ENCODE results near the gene SLC15A2.
A peak's percentile ranks its signal among the peaks of the same experiment; 100 is the strongest.
"Not testable (repeated sequence)": the region's sequence is repeated elsewhere in the genome, so short reads cannot be mapped to it uniquely, and the experiment has no call there.

SLC15A2 gene

GRCh38 chr3:121924734-121925133 lies 30.5 kb downstream of the SLC15A2 start:
- H3K4me1 ChIP-seq (ENCODE audit: control insufficient read depth, insufficient read depth, low read length): 0 out of 2 replicates have a peak, but pooled peaks cover 3% of the 10 kb centered on the region
- H3K9ac ChIP-seq (ENCODE audit: low read depth, low read length): no peak overlapping the region
- H3K27me3 ChIP-seq (ENCODE audit: control insufficient read depth, insufficient read depth, low read length): no peaks in the 10 kb centered on the region
- no peak overlapping the region for H3K4me3 ChIP-seq (ENCODE audit: low read depth, low read length)
- H3K27ac ChIP-seq (ENCODE audit: low read depth, low read length): peak overlapping the region; percentile 53
- H3K36me3 ChIP-seq (ENCODE audit: control insufficient read depth, insufficient read depth, low read length): no peaks in the 10 kb centered on the region
- no peaks in the 10 kb centered on the region for H3K9me3 ChIP-seq (ENCODE audit: control insufficient read depth, insufficient read depth, low read length)

DNA sequence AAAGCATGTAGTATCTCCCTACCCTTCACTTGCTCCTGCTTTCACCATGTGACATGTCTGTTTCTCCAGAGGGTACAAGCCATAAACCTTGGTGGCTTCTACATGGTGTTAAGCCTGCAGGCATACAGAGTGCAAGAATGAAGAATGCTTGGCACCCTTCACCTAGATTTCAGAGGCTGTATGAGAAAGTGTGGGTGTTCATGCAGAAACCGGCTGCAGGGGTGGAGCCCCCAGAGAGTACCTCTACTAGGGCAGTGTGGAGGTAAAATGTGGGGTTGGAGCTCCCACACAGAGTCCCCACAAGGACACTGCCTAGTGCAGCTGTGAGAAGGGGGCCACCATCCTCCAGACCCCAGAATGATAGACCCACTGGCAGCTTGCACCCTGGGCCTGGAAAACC lies 32.2 kb downstream of the SLC15A2 start:
- Histone ChIP-seq H3K9ac (ENCODE audit: low read depth, low read length) (no peak overlapping the region), H3K4me3 (ENCODE audit: low read depth, low read length) (no peak overlapping the region), H3K9me3 (ENCODE audit: control insufficient read depth, insufficient read depth, low read length) (no peaks in the 10 kb centered on the region), H3K36me3 (ENCODE audit: control insufficient read depth, insufficient read depth, low read length) (no peaks in the 10 kb centered on the region), H3K4me1 (ENCODE audit: control insufficient read depth, insufficient read depth, low read length) (0 out of 2 replicates have a peak, but pooled peaks cover 3% of the 10 kb centered on the region), H3K27me3 (ENCODE audit: control insufficient read depth, insufficient read depth, low read length) (no peaks in the 10 kb centered on the region), H3K27ac (ENCODE audit: low read depth, low read length) (no peak overlapping the region)

- not testable (repeated sequence) for H3K4me3 ChIP-seq (ENCODE audit: low read depth, low read length); H3K4me1 ChIP-seq (ENCODE audit: control insufficient read depth, insufficient read depth, low read length); H3K9ac ChIP-seq (ENCODE audit: low read depth, low read length); H3K36me3 ChIP-seq (ENCODE audit: control insufficient read depth, insufficient read depth, low read length); H3K27ac ChIP-seq (ENCODE audit: low read depth, low read length); H3K27me3 ChIP-seq (ENCODE audit: control insufficient read depth, insufficient read depth, low read length); H3K9me3 ChIP-seq (ENCODE audit: control insufficient read depth, insufficient read depth, low read length)
These were observed 44.1 kb downstream of the SLC15A2 start for GRCh38 chr3:121938141-121938855.

DNA sequence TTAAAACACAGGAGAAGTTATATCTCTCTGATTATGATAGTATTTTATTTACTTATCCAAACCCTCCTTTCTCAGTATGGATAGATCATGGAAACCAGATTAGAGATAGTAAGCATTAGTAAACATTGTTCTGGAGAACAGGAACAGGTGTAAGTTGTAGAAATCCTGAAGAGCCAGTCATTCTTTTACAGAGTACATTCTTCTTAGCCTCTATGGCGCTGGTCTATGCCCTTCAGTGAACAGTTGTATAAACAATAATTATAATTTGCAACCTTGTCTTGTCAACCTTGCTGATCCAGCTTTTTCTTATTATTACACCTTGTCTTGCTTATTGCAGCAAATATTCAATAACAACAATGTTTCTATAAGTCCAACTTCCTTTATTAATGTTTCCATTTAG lies 47.4 kb downstream of the SLC15A2 start:
- Histone ChIP-seq H3K4me3 (ENCODE audit: low read depth, low read length) (no peak overlapping the region), H3K4me1 (ENCODE audit: control insufficient read depth, insufficient read depth, low read length) (peaks cover 8% of the 10 kb centered on the region), H3K36me3 (ENCODE audit: control insufficient read depth, insufficient read depth, low read length) (no peaks in the 10 kb centered on the region), H3K27ac (ENCODE audit: low read depth, low read length) (no peak overlapping the region), H3K9ac (ENCODE audit: low read depth, low read length) (no peak overlapping the region), H3K27me3 (ENCODE audit: control insufficient read depth, insufficient read depth, low read length) (no peaks in the 10 kb centered on the region), H3K9me3 (ENCODE audit: control insufficient read depth, insufficient read depth, low read length) (no peaks in the 10 kb centered on the region)

- no peaks in the 10 kb centered on the region for H3K36me3 ChIP-seq (ENCODE audit: control insufficient read depth, insufficient read depth, low read length)
- peaks cover 8% of the 10 kb centered on the region for H3K4me1 ChIP-seq (ENCODE audit: control insufficient read depth, insufficient read depth, low read length)
- H3K27ac ChIP-seq (ENCODE audit: low read depth, low read length): no peak overlapping the region
- no peaks in the 10 kb centered on the region for H3K27me3 ChIP-seq (ENCODE audit: control insufficient read depth, insufficient read depth, low read length)
- no peak overlapping the region for H3K4me3 ChIP-seq (ENCODE audit: low read depth, low read length)
- no peaks in the 10 kb centered on the region for H3K9me3 ChIP-seq (ENCODE audit: control insufficient read depth, insufficient read depth, low read length)
- no peak overlapping the region for H3K9ac ChIP-seq (ENCODE audit: low read depth, low read length)
These were observed 48.0 kb downstream of the SLC15A2 start for GRCh38 chr3:121942116-121942786.

GRCh38 chr3:121943431-121943830 lies 49.2 kb downstream of the SLC15A2 start:
- H3K36me3 ChIP-seq (ENCODE audit: control insufficient read depth, insufficient read depth, low read length): no peaks in the 10 kb centered on the region
- H3K9me3 ChIP-seq (ENCODE audit: control insufficient read depth, insufficient read depth, low read length): no peaks in the 10 kb centered on the region
- H3K27ac ChIP-seq (ENCODE audit: low read depth, low read length): no peak overlapping the region

DNA sequence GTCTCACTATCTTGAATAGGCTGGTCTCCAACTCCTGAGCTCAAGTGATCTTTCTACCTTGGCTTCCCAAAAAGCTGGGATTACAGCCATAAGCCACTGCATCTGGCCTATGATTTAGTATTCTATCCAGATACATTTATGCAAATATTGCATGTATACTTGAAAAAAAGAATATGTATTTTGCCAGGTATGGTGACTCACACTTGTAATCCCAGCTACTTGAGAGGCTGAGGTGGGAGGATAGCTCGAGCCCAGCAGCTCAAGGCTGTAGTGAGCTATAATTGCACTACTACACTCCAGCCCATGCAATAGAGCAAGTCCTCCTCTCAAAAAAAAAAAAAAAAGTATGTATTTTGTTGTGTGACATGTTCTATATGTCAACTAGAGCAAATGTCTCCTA lies 54.4 kb downstream of the SLC15A2 start:
- no peaks in the 10 kb centered on the region for H3K9me3 ChIP-seq (ENCODE audit: control insufficient read depth, insufficient read depth, low read length)
- H3K36me3 ChIP-seq (ENCODE audit: control insufficient read depth, insufficient read depth, low read length): no peaks in the 10 kb centered on the region
- H3K9ac ChIP-seq (ENCODE audit: low read depth, low read length): no peak overlapping the region
- H3K4me1 ChIP-seq (ENCODE audit: control insufficient read depth, insufficient read depth, low read length): 0 out of 2 replicates have a peak, but pooled peaks cover 6% of the 10 kb centered on the region
- no peak overlapping the region for H3K4me3 ChIP-seq (ENCODE audit: low read depth, low read length)
- H3K27ac ChIP-seq (ENCODE audit: low read depth, low read length): no peak overlapping the region
- no peaks in the 10 kb centered on the region for H3K27me3 ChIP-seq (ENCODE audit: control insufficient read depth, insufficient read depth, low read length)

More at GRCh38 chr3:121943431-121943830, 49.2 kb downstream of the SLC15A2 start:
- Histone ChIP-seq H3K4me1 (ENCODE audit: control insufficient read depth, insufficient read depth, low read length) (peaks cover 8% of the 10 kb centered on the region), H3K4me3 (ENCODE audit: low read depth, low read length) (no peak overlapping the region), H3K9ac (ENCODE audit: low read depth, low read length) (no peak overlapping the region), H3K27me3 (ENCODE audit: control insufficient read depth, insufficient read depth, low read length) (no peaks in the 10 kb centered on the region)

GRCh38 chr3:121951291-121951919 lies 57.2 kb downstream of the SLC15A2 start:
- no peak overlapping the region for H3K27ac ChIP-seq (ENCODE audit: low read depth, low read length)
- H3K36me3 ChIP-seq (ENCODE audit: control insufficient read depth, insufficient read depth, low read length): no peaks in the 10 kb centered on the region

GRCh38 chr3:121956363-121956762 lies 62.2 kb downstream of the SLC15A2 start:
- H3K4me3 ChIP-seq (ENCODE audit: low read depth, low read length): no peak overlapping the region; the same call in 1 of the 2 replicates
- H3K4me1 ChIP-seq (ENCODE audit: control insufficient read depth, insufficient read depth, low read length): peaks cover 15% of the 10 kb centered on the region
- H3K9me3 ChIP-seq (ENCODE audit: control insufficient read depth, insufficient read depth, low read length): no peaks in the 10 kb centered on the region
- no peaks in the 10 kb centered on the region for H3K27me3 ChIP-seq (ENCODE audit: control insufficient read depth, insufficient read depth, low read length)
- no peak overlapping the region for H3K27ac ChIP-seq (ENCODE audit: low read depth, low read length)
- no peaks in the 10 kb centered on the region for H3K36me3 ChIP-seq (ENCODE audit: control insufficient read depth, insufficient read depth, low read length)
- H3K9ac ChIP-seq (ENCODE audit: low read depth, low read length): no peak overlapping the region

More at GRCh38 chr3:121951291-121951919, 57.2 kb downstream of the SLC15A2 start:
- no peaks in the 10 kb centered on the region for H3K27me3 ChIP-seq (ENCODE audit: control insufficient read depth, insufficient read depth, low read length)
- peaks cover 12% of the 10 kb centered on the region; the same call in 1 of the 2 replicates for H3K4me1 ChIP-seq (ENCODE audit: control insufficient read depth, insufficient read depth, low read length)
- H3K9me3 ChIP-seq (ENCODE audit: control insufficient read depth, insufficient read depth, low read length): no peaks in the 10 kb centered on the region
- no peak overlapping the region for H3K9ac ChIP-seq (ENCODE audit: low read depth, low read length)
- no peak overlapping the region for H3K4me3 ChIP-seq (ENCODE audit: low read depth, low read length)

- Histone ChIP-seq H3K27ac (ENCODE audit: low read depth, low read length) (no peak overlapping the region), H3K36me3 (ENCODE audit: control insufficient read depth, insufficient read depth, low read length) (no peaks in the 10 kb centered on the region), H3K4me1 (ENCODE audit: control insufficient read depth, insufficient read depth, low read length) (peaks cover 13% of the 10 kb centered on the region), H3K9ac (ENCODE audit: low read depth, low read length) (no peak overlapping the region), H3K9me3 (ENCODE audit: control insufficient read depth, insufficient read depth, low read length) (no peaks in the 10 kb centered on the region), H3K27me3 (ENCODE audit: control insufficient read depth, insufficient read depth, low read length) (no peaks in the 10 kb centered on the region), H3K4me3 (ENCODE audit: low read depth, low read length) (no peak overlapping the region)
These were observed 63.6 kb downstream of the SLC15A2 start for GRCh38 chr3:121957674-121958415.

Data from HUES48 (cell line).